Keratinocyte (primary cell): Measurements from ENCODE around the gene GPR65. TPM values are rescaled to one million over a fixed set of nuclear protein-coding genes. Genes with fewer than 3 reads are reported as not detected.

Source experiments
- DNase-seq: peaks from one replicate; pipeline ENCODE4 v3.0.0-alpha.2; 2011; ENCODE audit warnings: low read depth, missing footprints, low spot score
- FAIRE-seq: peaks from 2 replicates; lab custom pipeline; 2011; peaks lifted over from hg19 to GRCh38; lab: Jason Lieb, UNC
- H2AFZ ChIP-seq: 2 replicates; pipeline ENCODE4 v1.6.0; 2012; ENCODE audit warnings: low read length, control low read depth, inconsistent platforms; ENCODE audit not compliant: control insufficient read depth
- H3K27ac ChIP-seq: 2 replicates; pipeline ENCODE4 v1.5.1; 2011; ENCODE audit warnings: low read length; ENCODE audit not compliant: control insufficient read depth, insufficient read depth
- H3K27me3 ChIP-seq: 3 replicates; pipeline ENCODE4 v1.6.0; 2011; ENCODE audit warnings: low read length; ENCODE audit not compliant: control insufficient read depth, insufficient read depth; ENCODE audit errors: extremely low read depth
- H3K36me3 ChIP-seq, 2 experiments: 2 replicates in 1 of 2; 3 replicates in 1 of 2; pipeline ENCODE4 v1.5.1; 2011; ENCODE audit warnings: low read length in 2 of 2, mild to moderate bottlenecking in 1 of 2; ENCODE audit not compliant: control insufficient read depth in 2 of 2, insufficient read depth in 2 of 2; ENCODE audit errors: extremely low read depth in 1 of 2
- H3K4me1 ChIP-seq: 3 replicates; pipeline ENCODE4 v1.5.1; 2011; ENCODE audit warnings: low read length; ENCODE audit not compliant: control insufficient read depth, insufficient read depth; ENCODE audit errors: extremely low read depth
- H3K4me2 ChIP-seq: 3 replicates; pipeline ENCODE4 v1.6.0; 2011; ENCODE audit warnings: low read depth, low read length; ENCODE audit not compliant: control insufficient read depth, insufficient read depth; ENCODE audit errors: extremely low read depth
- H3K4me3 ChIP-seq, 3 experiments: fragments of 200-600 bp in 1 of 3; sonication (generic) in 1 of 3; 2 replicates in 2 of 3; 3 replicates in 1 of 3; pipeline ENCODE4 v1.5.1; 2011 to 2016; ENCODE audit warnings: low read length in 3 of 3, mild to moderate bottlenecking in 3 of 3, control low read depth in 2 of 3, inconsistent platforms in 1 of 3, low read depth in 1 of 3, mixed read lengths in 1 of 3, mixed run types in 1 of 3, moderate library complexity in 1 of 3; ENCODE audit not compliant: control insufficient read depth in 2 of 3, insufficient read depth in 2 of 3; ENCODE audit errors: extremely low read depth in 1 of 3
- H3K79me2 ChIP-seq: 2 replicates; pipeline ENCODE4 v1.6.0; 2012; ENCODE audit warnings: low read length; ENCODE audit not compliant: control insufficient read depth, insufficient read depth
- H3K9ac ChIP-seq: 3 replicates; pipeline ENCODE4 v1.6.0; 2011; ENCODE audit warnings: low read length; ENCODE audit not compliant: control insufficient read depth, insufficient read depth; ENCODE audit errors: extremely low read depth
- H3K9me1 ChIP-seq: 3 replicates; pipeline ENCODE4 v1.6.0; 2011; ENCODE audit warnings: low read length; ENCODE audit not compliant: control insufficient read depth, insufficient read depth; ENCODE audit errors: extremely low read depth
- H3K9me3 ChIP-seq: 2 replicates; pipeline ENCODE4 v1.5.1; 2012; ENCODE audit warnings: low read depth, low read length; ENCODE audit not compliant: control insufficient read depth
- H4K20me1 ChIP-seq: 3 replicates; pipeline ENCODE4 v1.6.0; 2011; ENCODE audit warnings: low read length; ENCODE audit not compliant: control insufficient read depth, insufficient read depth; ENCODE audit errors: extremely low read depth
- EZH2 ChIP-seq: IDR thresholded peaks from one replicate; pipeline ENCODE4 v1.6.1; 2012; ENCODE audit warnings: inconsistent platforms, mild to moderate bottlenecking, low read length, moderate library complexity
- dilution Hi-C: fragments of 300-500 bp; cut with MboI; formaldehyde crosslinking; loops from one replicate; pipeline ENCODE4 v1.7.0; 2020; ENCODE audit warnings: low sequenced_read_pairs; ENCODE audit not compliant: extremely low pct_ligation_motif_present
- polyA plus RNA-seq, 5 experiments: library from polyadenylated mRNA; depleted of rRNA in 3 of 5; stranded (reverse) in 3 of 5; stranded (forward) in 1 of 5; unstranded in 1 of 5; fragments of >200 nt; gene quantifications; 1 replicate in 1 of 5; 2 replicates in 3 of 5; 3 replicates in 1 of 5; pipeline versions ENCODE4 v1.2.1 to v1.2.3, GENCODE V29; 2011 to 2012; ENCODE audit warnings: missing spikeins in 2 of 5, low read depth in 1 of 5, low replicate concordance in 1 of 5
- TF ChIP-seq, protein P1 (sequence below), 3 experiments: IDR thresholded peaks in 1 of 3; conservative IDR thresholded peaks in 1 of 3; optimal IDR thresholded peaks in 1 of 3; 2 replicates in 2 of 3; 3 replicates in 1 of 3; pipeline versions ENCODE3 to v1.5.1; 2011; ENCODE audit warnings: low read length in 3 of 3, mild to moderate bottlenecking in 3 of 3, moderate library complexity in 2 of 3, control low read depth in 1 of 3, inconsistent platforms in 1 of 3; ENCODE audit not compliant: insufficient read depth in 2 of 3; ENCODE audit errors: extremely low read depth in 1 of 3

Gene GPR65
- polyA plus RNA-seq, 1 donor (not counting 4 experiments of a cell fraction or from before 2014, with no cell fraction given), result not detected

GRCh38 chr14:87994974-87995373, 10.0 kb upstream of the GPR65 start:
- peaks cover 5% of the 10 kb centered on the region for H3K4me1 ChIP-seq
- no peaks in the 10 kb centered on the region for H3K27me3 ChIP-seq
- H2AFZ ChIP-seq, result no peak overlapping the region
- H3K9me1 ChIP-seq, result no peaks in the 10 kb centered on the region
- FAIRE-seq (no peak), DNase-seq (no peak)
- no peaks in the 10 kb centered on the region for H3K36me3 ChIP-seq
- no peak overlapping the region for H3K4me2 ChIP-seq
- no peak overlapping the region for H3K4me3 ChIP-seq
- H3K27ac ChIP-seq, result no peak overlapping the region
- H3K9ac ChIP-seq, result no peak overlapping the region
- TF ChIP-seq, protein P1, sequence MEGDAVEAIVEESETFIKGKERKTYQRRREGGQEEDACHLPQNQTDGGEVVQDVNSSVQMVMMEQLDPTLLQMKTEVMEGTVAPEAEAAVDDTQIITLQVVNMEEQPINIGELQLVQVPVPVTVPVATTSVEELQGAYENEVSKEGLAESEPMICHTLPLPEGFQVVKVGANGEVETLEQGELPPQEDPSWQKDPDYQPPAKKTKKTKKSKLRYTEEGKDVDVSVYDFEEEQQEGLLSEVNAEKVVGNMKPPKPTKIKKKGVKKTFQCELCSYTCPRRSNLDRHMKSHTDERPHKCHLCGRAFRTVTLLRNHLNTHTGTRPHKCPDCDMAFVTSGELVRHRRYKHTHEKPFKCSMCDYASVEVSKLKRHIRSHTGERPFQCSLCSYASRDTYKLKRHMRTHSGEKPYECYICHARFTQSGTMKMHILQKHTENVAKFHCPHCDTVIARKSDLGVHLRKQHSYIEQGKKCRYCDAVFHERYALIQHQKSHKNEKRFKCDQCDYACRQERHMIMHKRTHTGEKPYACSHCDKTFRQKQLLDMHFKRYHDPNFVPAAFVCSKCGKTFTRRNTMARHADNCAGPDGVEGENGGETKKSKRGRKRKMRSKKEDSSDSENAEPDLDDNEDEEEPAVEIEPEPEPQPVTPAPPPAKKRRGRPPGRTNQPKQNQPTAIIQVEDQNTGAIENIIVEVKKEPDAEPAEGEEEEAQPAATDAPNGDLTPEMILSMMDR (optimal IDR thresholded peaks at IDR 0.05 in 1 of 3, IDR thresholded peaks at IDR 0.05 in 1 of 3, conservative IDR thresholded peaks at IDR 0.05 in 1 of 3; ENCODE audit: extremely low read depth in 1 of 3, insufficient read depth in 2 of 3, low read length in 3 of 3), result no peak
- TF ChIP-seq EZH2, result no peak
- H3K79me2 ChIP-seq, result no peaks in the 10 kb centered on the region
- dilution Hi-C loops, result no loop called here
- no peaks in the 10 kb centered on the region for H3K9me3 ChIP-seq
- no peaks in the 10 kb centered on the region for H4K20me1 ChIP-seq

- Histone ChIP-seq H3K4me2 (no peak overlapping the region), H3K9ac (no peak overlapping the region), H3K9me1 (no peaks in the 10 kb centered on the region), H3K4me1 (peaks cover 5% of the 10 kb centered on the region), H3K27me3 (no peaks in the 10 kb centered on the region), H3K4me3 (no peak overlapping the region), H3K36me3 (no peaks in the 10 kb centered on the region), H3K27ac (no peak overlapping the region), H2AFZ (no peak overlapping the region), H3K79me2 (no peaks in the 10 kb centered on the region), H4K20me1 (no peaks in the 10 kb centered on the region), H3K9me3 (no peaks in the 10 kb centered on the region)
- TF ChIP-seq, protein P1 (optimal IDR thresholded peaks at IDR 0.05 in 1 of 3, IDR thresholded peaks at IDR 0.05 in 1 of 3, conservative IDR thresholded peaks at IDR 0.05 in 1 of 3; ENCODE audit: extremely low read depth in 1 of 3, insufficient read depth in 2 of 3, low read length in 3 of 3), result no peak
- no peak for TF ChIP-seq EZH2
- FAIRE-seq (no peak), DNase-seq (no peak)
- dilution Hi-C loops, result no loop called here
These were observed 9.2 kb upstream of the GPR65 start for GRCh38 chr14:87995500-87996290.
